ENCODE data around the gene PCDH12.

GRCh38 chr5:141897425-141897824 is 60.6 kb downstream of the PCDH12 start:
- TF ChIP-seq CTCF (IDR thresholded peaks at IDR 0.05): no peak
- TF ChIP-seq POLR2A (IDR thresholded peaks at IDR 0.05): no peak

Data from body of pancreas (tissue), 4 donors.